Smooth muscle cell (in vitro differentiated cells): ENCODE data around the gene TSPAN16. TPM values are rescaled to one million over a fixed set of nuclear protein-coding genes. Genes with fewer than 3 reads are reported as not detected.

Experiments
- DNase-seq: peaks from one replicate; lab custom pipeline; 2025; ENCODE audit not compliant: unreplicated experiment; lab: John Stamatoyannopoulos, UW
- H2AFZ ChIP-seq: fragments of 200-600 bp; sonication (generic); 2 replicates; pipeline ENCODE4 v1.6.0; 2016; ENCODE audit warnings: antibody characterized with exemption, low read depth, mild to moderate bottlenecking
- H3F3A ChIP-seq: fragments of 200-600 bp; sonication (generic); 2 replicates; pipeline ENCODE4 v1.6.0; 2017; ENCODE audit warnings: antibody characterized with exemption, low read depth
- H3K27ac ChIP-seq: fragments of 200-600 bp; sonication (generic); 2 replicates; pipeline ENCODE4 v1.5.1; 2016; ENCODE audit warnings: low read depth, mild to moderate bottlenecking
- H3K27me3 ChIP-seq: fragments of 200-600 bp; sonication (generic); 2 replicates; pipeline ENCODE4 v1.6.1; 2016; ENCODE audit warnings: low read depth, mild to moderate bottlenecking
- H3K36me3 ChIP-seq: fragments of 200-600 bp; sonication (generic); 2 replicates; pipeline ENCODE4 v1.5.1; 2016; ENCODE audit warnings: low read depth
- H3K4me1 ChIP-seq: fragments of 200-600 bp; sonication (generic); 2 replicates; pipeline ENCODE4 v1.5.1; 2016; ENCODE audit warnings: low read depth
- H3K4me2 ChIP-seq: fragments of 200-600 bp; sonication (generic); 2 replicates; pipeline ENCODE4 v1.6.0; 2016; ENCODE audit warnings: mild to moderate bottlenecking
- H3K4me3 ChIP-seq: fragments of 200-600 bp; sonication (generic); 2 replicates; pipeline ENCODE4 v1.5.1; 2016; ENCODE audit warnings: mild to moderate bottlenecking
- H3K79me2 ChIP-seq: fragments of 200-600 bp; sonication (generic); 2 replicates; pipeline ENCODE4 v1.6.0; 2016; ENCODE audit warnings: low read depth, mild to moderate bottlenecking
- H3K9ac ChIP-seq: fragments of 200-600 bp; sonication (generic); 2 replicates; pipeline ENCODE4 v1.6.0; 2016; ENCODE audit warnings: low read depth
- H3K9me3 ChIP-seq: fragments of 200-600 bp; sonication (generic); replicated peaks from 2 replicates; pipeline ENCODE4 v1.5.1; 2016; ENCODE audit warnings: low read depth
- H4K20me1 ChIP-seq: fragments of 200-600 bp; sonication (generic); 2 replicates; pipeline ENCODE4 v1.6.0; 2016; ENCODE audit warnings: low read depth
- CTCF ChIP-seq: fragments of 200-600 bp; sonication (generic); IDR thresholded peaks from 2 replicates; pipeline ENCODE4 v1.5.1; 2017; ENCODE audit warnings: borderline replicate concordance, mild to moderate bottlenecking, antibody characterized with exemption; ENCODE audit not compliant: insufficient read depth, poor library complexity, severe bottlenecking
- WGBS: methylation state at CpG from one replicate; pipeline ENCODE4 v1.1.7; 2016; ENCODE audit warnings: low lambda C conversion rate; 5-methylcytosine and 5-hydroxymethylcytosine counted together
- polyA plus RNA-seq: library from polyadenylated mRNA; unstranded; fragments of >200 nt; fragmentation: Nextera tagmentation; extraction: Ambion mirVana; gene quantifications from 2 replicates; pipeline ENCODE4 v1.2.1, GENCODE V29; 2016
- total RNA-seq: library from RNA; depleted of rRNA; stranded (reverse); fragments of >200 nt; gene quantifications from 2 replicates; pipeline ENCODE4 v1.2.3, GENCODE V29; 2014

TSPAN16 gene
- total and polyA plus RNA-seq, 2 experiments from 2014 or later, result not detected

DNA sequence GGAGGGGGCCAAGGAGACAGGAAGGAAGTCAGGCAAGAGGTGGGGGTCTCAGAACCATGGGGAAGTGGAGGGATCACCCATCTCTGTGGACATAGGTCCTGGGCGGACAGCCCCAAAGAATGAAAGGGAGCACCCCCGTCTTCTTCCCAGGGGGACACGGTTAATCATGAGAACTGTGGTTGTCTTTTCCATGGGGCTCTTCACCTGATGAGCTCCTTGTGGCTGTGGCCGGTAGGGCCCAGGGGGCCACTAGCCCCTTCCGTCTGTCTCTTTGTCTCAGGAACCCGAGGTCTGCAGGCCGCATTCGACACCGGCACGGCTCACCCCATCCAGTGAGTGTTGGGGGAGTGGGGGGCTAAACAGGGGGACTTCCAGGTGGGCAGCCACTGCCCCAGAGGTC is 67.9 kb downstream of the TSPAN16 start:
- no peak overlapping the region for H3K4me3 ChIP-seq
- no peaks in the 10 kb centered on the region for H3K79me2 ChIP-seq
- peaks cover 5% of the 10 kb centered on the region for H3K4me1 ChIP-seq
- H3K4me2 ChIP-seq, result no peak overlapping the region
- peaks cover 34% of the 10 kb centered on the region for H4K20me1 ChIP-seq
- no peak overlapping the region for H3K27ac ChIP-seq
- no peak for DNase-seq
- H3K27me3 ChIP-seq, result no peaks in the 10 kb centered on the region
- TF ChIP-seq CTCF, result no peak
- no peaks in the 10 kb centered on the region for H3F3A ChIP-seq
- H2AFZ ChIP-seq, result no peak overlapping the region
- H3K36me3 ChIP-seq, result no peaks in the 10 kb centered on the region
- H3K9me3 ChIP-seq, result no peaks in the 10 kb centered on the region
- no peak overlapping the region for H3K9ac ChIP-seq
- 93% methylated on average over 10 of the region's 10 CpGs for WGBS

DNA sequence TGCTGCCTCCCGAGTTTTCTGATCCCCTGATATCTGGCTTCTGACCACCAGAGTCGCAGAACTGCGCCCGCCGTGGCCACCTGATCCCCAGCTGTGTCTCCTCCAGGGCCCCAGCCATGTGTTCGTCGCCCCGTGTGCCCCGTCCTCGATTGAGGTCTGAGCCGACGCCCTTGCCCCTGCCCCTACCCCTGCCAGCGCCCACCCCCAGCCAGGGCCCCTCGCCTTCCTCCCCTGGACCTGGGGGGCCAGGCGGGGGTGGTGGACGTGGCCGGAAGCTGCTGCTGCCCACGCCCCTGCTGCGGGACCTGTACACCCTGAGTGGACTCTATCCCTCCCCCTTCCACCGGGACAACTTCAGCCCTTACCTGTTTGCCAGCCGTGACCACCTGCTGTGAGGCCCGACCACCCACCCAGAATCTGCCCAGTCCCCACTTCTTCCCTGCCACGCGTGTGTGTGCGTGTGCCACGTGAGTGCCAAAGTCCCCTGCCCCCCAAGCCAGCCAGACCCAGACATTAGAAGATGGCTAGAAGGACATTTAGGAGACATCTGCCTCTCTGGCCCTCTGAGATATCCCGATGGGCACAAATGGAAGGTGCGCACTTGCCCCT is 68.4 kb downstream of the TSPAN16 start:
- H3K36me3 ChIP-seq, result no peaks in the 10 kb centered on the region
- H3K27ac ChIP-seq, result no peak overlapping the region
- H2AFZ ChIP-seq, result no peak overlapping the region
- TF ChIP-seq CTCF, result no peak
- H3K4me1 ChIP-seq, result peaks cover 5% of the 10 kb centered on the region
- WGBS, result 96% methylated on average over 19 of the region's 28 CpGs
- no peak overlapping the region for H3K4me3 ChIP-seq
- no peak overlapping the region for H3K4me2 ChIP-seq
- no peaks in the 10 kb centered on the region for H3K9me3 ChIP-seq
- H3K79me2 ChIP-seq, result no peaks in the 10 kb centered on the region
- no peaks in the 10 kb centered on the region for H3F3A ChIP-seq
- H3K9ac ChIP-seq, result no peak overlapping the region
- no peak for DNase-seq
- H3K27me3 ChIP-seq, result no peaks in the 10 kb centered on the region
- H4K20me1 ChIP-seq, result peaks cover 29% of the 10 kb centered on the region

DNA sequence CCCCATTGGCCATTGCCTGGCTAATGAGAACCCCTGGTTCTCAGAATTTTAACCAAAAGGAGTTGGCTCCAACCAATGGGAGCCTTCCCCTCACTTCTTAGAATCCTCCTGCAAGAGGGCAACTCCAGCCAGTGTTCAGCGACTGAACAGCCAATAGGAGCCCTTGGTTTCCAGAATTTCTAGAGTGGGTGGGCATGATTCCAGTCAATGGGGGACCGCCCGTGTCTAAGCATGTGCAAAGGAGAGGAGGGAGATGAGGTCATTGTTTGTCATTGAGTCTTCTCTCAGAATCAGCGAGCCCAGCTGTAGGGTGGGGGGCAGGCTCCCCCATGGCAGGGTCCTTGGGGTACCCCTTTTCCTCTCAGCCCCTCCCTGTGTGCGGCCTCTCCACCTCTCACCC is 69.0 kb downstream of the TSPAN16 start:
- no peak for TF ChIP-seq CTCF
- no peak overlapping the region for H3K4me2 ChIP-seq
- no peak overlapping the region for H3K4me3 ChIP-seq
- no peaks in the 10 kb centered on the region for H3K27me3 ChIP-seq
- peaks cover 5% of the 10 kb centered on the region for H3K4me1 ChIP-seq
- no peak overlapping the region for H2AFZ ChIP-seq
- peaks cover 25% of the 10 kb centered on the region for H4K20me1 ChIP-seq
- WGBS, result 87% methylated on average over 5 of the region's 5 CpGs
- no peak overlapping the region for H3K27ac ChIP-seq
- H3K79me2 ChIP-seq, result no peaks in the 10 kb centered on the region
- DNase-seq, result no peak
- no peaks in the 10 kb centered on the region for H3K36me3 ChIP-seq
- H3K9me3 ChIP-seq, result no peaks in the 10 kb centered on the region
- H3K9ac ChIP-seq, result no peak overlapping the region
- no peaks in the 10 kb centered on the region for H3F3A ChIP-seq

Other genes starting within 250 kb of the TSPAN16 start
- gene LDLR, start 206.7 kb upstream of the TSPAN16 start, total RNA-seq, result 115 and 138 TPM in 2 replicates
- 136 and 164 TPM in 2 replicates for gene LDLR, start 206.7 kb upstream of the TSPAN16 start, polyA plus RNA-seq
- gene SPC24, start 140.4 kb upstream of the TSPAN16 start, total RNA-seq, result 7.6 and 10.1 TPM in 2 replicates
- gene SPC24, start 140.4 kb upstream of the TSPAN16 start, polyA plus RNA-seq, result 6.1 and 9.7 TPM in 2 replicates
- gene KANK2, start 98.6 kb upstream of the TSPAN16 start, total RNA-seq, result 28.1 and 44.1 TPM in 2 replicates
- gene KANK2, start 98.6 kb upstream of the TSPAN16 start, polyA plus RNA-seq, result 31.9 and 32.0 TPM in 2 replicates
- gene ANGPTL8, start 56.5 kb upstream of the TSPAN16 start, total RNA-seq, result 0.54 TPM in 1 of 2 replicates, not detected in the other
- gene ANGPTL8, start 56.5 kb upstream of the TSPAN16 start, polyA plus RNA-seq, result 0.48 and 0.80 TPM in 2 replicates
- 13.8 and 15.3 TPM in 2 replicates for gene DOCK6, start 33.6 kb upstream of the TSPAN16 start, total RNA-seq
- 14.8 and 28.7 TPM in 2 replicates for gene DOCK6, start 33.6 kb upstream of the TSPAN16 start, polyA plus RNA-seq
- 11.0 and 11.9 TPM in 2 replicates for gene RAB3D, start 43.5 kb downstream of the TSPAN16 start, total RNA-seq
- gene RAB3D, start 43.5 kb downstream of the TSPAN16 start, polyA plus RNA-seq, result 6.2 and 7.3 TPM in 2 replicates
- gene TMEM205, start 50.1 kb downstream of the TSPAN16 start, total RNA-seq, result 162 and 163 TPM in 2 replicates
- gene TMEM205, start 50.1 kb downstream of the TSPAN16 start, polyA plus RNA-seq, result 118 and 119 TPM in 2 replicates
- 17.0 and 29.4 TPM in 2 replicates for gene CCDC159, start 50.4 kb downstream of the TSPAN16 start, total RNA-seq
- 8.7 and 9.8 TPM in 2 replicates for gene CCDC159, start 50.4 kb downstream of the TSPAN16 start, polyA plus RNA-seq
- gene PLPPR2, start 59.3 kb downstream of the TSPAN16 start, total RNA-seq, result 15.1 and 21.4 TPM in 2 replicates
- gene PLPPR2, start 59.3 kb downstream of the TSPAN16 start, polyA plus RNA-seq, result 54.0 and 67.1 TPM in 2 replicates
- 0.99 and 1.3 TPM in 2 replicates for gene SWSAP1, start 78.5 kb downstream of the TSPAN16 start, total RNA-seq
- gene SWSAP1, start 78.5 kb downstream of the TSPAN16 start, polyA plus RNA-seq, result 2.7 and 2.8 TPM in 2 replicates
- 9.9 and 11.3 TPM in 2 replicates for gene EPOR, start 88.2 kb downstream of the TSPAN16 start, total RNA-seq
- gene EPOR, start 88.2 kb downstream of the TSPAN16 start, polyA plus RNA-seq, result 24.9 and 27.4 TPM in 2 replicates
- gene RGL3, start 123.2 kb downstream of the TSPAN16 start, total RNA-seq, result 5.5 and 9.6 TPM in 2 replicates
- 6.6 and 39.0 TPM in 2 replicates for gene RGL3, start 123.2 kb downstream of the TSPAN16 start, polyA plus RNA-seq
- gene ODAD3, start 139.0 kb downstream of the TSPAN16 start, total RNA-seq, result 1.0 TPM in 1 of 2 replicates, not detected in the other
- gene ODAD3, start 139.0 kb downstream of the TSPAN16 start, polyA plus RNA-seq, result 3.8 and 5.1 TPM in 2 replicates
- 25.9 and 47.4 TPM in 2 replicates for gene PRKCSH, start 139.5 kb downstream of the TSPAN16 start, total RNA-seq
- gene PRKCSH, start 139.5 kb downstream of the TSPAN16 start, polyA plus RNA-seq, result 165 and 169 TPM in 2 replicates
- not detected in 2 replicates for gene ELAVL3, start 184.9 kb downstream of the TSPAN16 start, total RNA-seq
- gene ELAVL3, start 184.9 kb downstream of the TSPAN16 start, polyA plus RNA-seq, result not detected in 2 replicates
- gene ZNF653, start 209.7 kb downstream of the TSPAN16 start, total RNA-seq, result 2.2 and 2.9 TPM in 2 replicates
- gene ZNF653, start 209.7 kb downstream of the TSPAN16 start, polyA plus RNA-seq, result 5.5 and 10.8 TPM in 2 replicates
- 20.7 and 21.1 TPM in 2 replicates for gene ECSIT, start 233.0 kb downstream of the TSPAN16 start, total RNA-seq
- gene ECSIT, start 233.0 kb downstream of the TSPAN16 start, polyA plus RNA-seq, result 32.1 and 34.1 TPM in 2 replicates
- 72.8 and 77.8 TPM in 2 replicates for gene CNN1, start 242.7 kb downstream of the TSPAN16 start, total RNA-seq
- 99.5 and 125 TPM in 2 replicates for gene CNN1, start 242.7 kb downstream of the TSPAN16 start, polyA plus RNA-seq